HG02588 (cell line): ENCODE measurements around the gene CHMP3.

ENCODE experiments used
- ATAC-seq: cut with Tn5 transposase; IDR thresholded peaks from one replicate; pipeline ENCODE4 v1.9.1; 2021; ENCODE audit warnings: mild to moderate bottlenecking, moderate library complexity; ENCODE audit not compliant: unreplicated experiment

The CHMP3 gene

DNA sequence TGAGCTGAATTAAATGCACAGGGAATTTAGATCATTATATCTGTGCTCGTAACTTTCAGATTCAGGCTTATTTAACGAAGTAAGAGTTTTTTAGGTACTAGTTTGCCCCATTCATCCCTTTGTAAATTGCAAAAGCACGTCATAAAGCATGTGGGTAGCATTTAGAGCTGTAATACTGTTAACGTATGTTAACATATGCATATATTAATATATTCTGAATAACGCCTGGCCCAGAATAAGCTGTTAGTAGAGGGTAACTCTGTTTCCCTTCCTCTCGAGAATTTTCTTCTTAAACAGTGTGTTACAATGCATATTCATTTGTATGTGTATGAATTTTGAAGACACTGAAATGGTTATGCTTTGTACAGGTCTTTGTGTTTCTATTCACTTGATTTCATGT lies 91.6 kb downstream of the CHMP3 start:
- ATAC-seq: no peak

- no peak for ATAC-seq
Measured at GRCh38 chr2:86470890-86471289, 92.4 kb downstream of the CHMP3 start.

- no peak for ATAC-seq
Measured at GRCh38 chr2:86468162-86469033, 94.8 kb downstream of the CHMP3 start.

DNA sequence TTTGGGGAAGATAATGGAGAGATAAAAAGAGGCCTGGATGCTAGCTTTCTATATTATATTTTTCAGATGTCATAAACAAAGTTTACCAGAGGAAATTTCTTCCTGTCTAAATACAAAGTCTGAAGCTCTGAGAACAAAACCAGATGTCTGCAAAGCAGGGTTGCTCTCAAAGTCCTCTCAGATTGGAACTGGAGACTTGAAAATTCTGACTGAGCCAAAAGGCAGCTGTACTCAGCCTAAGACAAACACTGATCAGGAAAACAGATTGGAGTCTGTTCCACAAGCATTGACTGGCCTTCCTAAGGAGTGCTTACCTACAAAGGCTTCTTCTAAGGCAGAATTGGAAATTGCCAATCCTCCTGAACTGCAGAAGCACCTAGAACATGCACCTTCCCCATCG lies 96.9 kb downstream of the CHMP3 start:
- ATAC-seq: no peak

DNA sequence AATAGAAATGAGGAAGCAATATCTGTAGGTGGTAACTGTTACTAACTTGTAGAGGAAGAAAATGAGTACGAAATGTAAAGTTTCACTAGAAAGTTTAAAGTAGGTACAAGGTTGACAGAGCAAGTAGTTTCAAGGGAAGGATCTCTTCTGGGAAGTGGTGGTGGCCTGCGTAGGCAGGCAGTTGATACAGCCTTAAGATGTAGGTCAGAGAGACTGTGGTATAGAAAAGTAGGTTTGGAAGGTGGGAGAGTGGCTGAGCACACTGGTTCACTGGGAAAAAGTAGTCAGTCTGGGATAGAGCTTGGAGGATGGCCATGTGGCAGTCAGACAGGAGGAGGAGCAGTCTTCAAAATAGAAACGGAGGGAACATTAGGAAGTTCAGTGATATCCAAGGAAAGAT lies 98.6 kb downstream of the CHMP3 start:
- no peak for ATAC-seq

DNA sequence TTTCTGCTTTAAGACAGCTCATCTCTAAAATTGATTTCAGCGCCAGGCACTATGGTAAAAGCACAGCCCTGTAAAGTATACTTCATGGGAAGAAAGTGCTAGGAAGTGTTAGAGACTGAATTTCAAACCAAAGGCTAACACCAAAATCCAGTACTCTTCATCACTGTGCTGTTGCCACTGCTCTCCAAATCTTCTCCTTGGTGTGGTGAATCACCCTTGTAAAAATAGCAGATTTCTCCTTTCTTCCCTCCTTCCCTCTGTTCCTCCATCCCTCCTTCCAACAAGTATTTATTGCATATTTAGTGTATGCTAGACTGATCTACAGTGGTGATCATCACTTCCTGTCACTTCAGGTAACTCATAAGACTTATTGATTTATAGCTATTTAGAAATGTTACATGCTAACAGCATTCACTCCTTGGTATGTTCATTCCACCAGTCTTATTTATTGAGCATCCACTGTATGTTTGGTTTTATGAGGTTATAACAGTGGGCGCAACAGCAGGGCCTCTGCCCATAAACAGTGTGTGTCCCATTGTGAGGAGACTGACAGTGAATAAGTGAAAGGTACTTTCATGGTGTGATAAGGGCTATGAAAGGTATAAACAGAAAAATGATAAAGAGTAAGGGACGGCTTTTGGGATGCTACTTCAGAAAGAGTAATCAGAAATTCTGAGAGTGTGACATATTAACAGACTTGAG lies 102.0 kb downstream of the CHMP3 start:
- no peak for ATAC-seq

DNA sequence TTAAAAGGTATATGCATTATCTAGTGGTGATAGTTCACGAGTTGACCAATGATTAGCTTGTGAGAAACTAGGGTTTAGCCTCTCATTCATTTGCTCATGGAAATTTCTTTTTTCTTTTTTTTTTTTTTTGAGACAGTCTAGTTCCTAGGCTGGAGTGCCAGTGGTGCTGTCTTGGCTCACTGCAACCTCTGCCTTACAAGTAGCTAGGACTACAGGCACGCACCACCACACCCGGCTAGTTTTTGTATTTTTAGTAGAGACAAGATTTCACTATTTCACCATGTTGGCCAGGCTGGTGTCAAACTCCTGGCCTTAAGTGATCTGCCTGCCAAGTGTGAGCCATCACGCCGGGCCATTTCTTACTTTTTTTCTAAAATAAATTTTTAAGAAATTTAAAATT lies 108.1 kb downstream of the CHMP3 start:
- ATAC-seq: no peak

- no peak for ATAC-seq
Measured at GRCh38 chr2:86454238-86454637, 109.0 kb downstream of the CHMP3 start.

- ATAC-seq: no peak
Measured at GRCh38 chr2:86453836-86454235, 109.4 kb downstream of the CHMP3 start.
